Small intestine (tissue), 7 donors: ENCODE data around the gene TBC1D17. TPM values are rescaled to one million over a fixed set of nuclear protein-coding genes. Genes with fewer than 3 reads are reported as not detected.
A peak's percentile ranks its signal among the peaks of the same experiment; 100 is the strongest.

Experiments
- DNase-seq, 2 donors: peaks; one replicate each; pipeline versions ENCODE4 v3.0.0 to v3.0.0-alpha.2; 2013
- FAIRE-seq: peaks from 2 replicates; lab custom pipeline; 2012; peaks lifted over from hg19 to GRCh38; lab: Jason Lieb, UNC
- H3K27ac ChIP-seq, 3 donors: one replicate each; pipeline ENCODE4 v1.5.1; 2013; ENCODE audit warnings: low read length in 2 of 3, mild to moderate bottlenecking in 2 of 3, control low read depth in 1 of 3, inconsistent platforms in 1 of 3, low read depth in 1 of 3, moderate library complexity in 1 of 3
- H3K27me3 ChIP-seq, 3 donors: one replicate each; pipeline ENCODE4 v1.6.1; 2013; ENCODE audit warnings: low read length in 3 of 3, inconsistent platforms in 1 of 3; ENCODE audit not compliant: control insufficient read depth in 3 of 3, insufficient read depth in 3 of 3
- H3K36me3 ChIP-seq, 3 donors: one replicate each; pipeline ENCODE4 v1.6.1; 2013; ENCODE audit warnings: low read length in 3 of 3, inconsistent platforms in 1 of 3, low read depth in 1 of 3, mild to moderate bottlenecking in 1 of 3, moderate library complexity in 1 of 3; ENCODE audit not compliant: control insufficient read depth in 3 of 3, insufficient read depth in 2 of 3
- H3K4me1 ChIP-seq, 3 donors: one replicate each; pipeline ENCODE4 v1.6.1; 2013; ENCODE audit warnings: low read length in 2 of 3, inconsistent platforms in 1 of 3, low read depth in 1 of 3, mild to moderate bottlenecking in 1 of 3, moderate library complexity in 1 of 3; ENCODE audit not compliant: control insufficient read depth in 3 of 3, insufficient read depth in 2 of 3
- H3K4me3 ChIP-seq, 3 donors: one replicate each; pipeline ENCODE4 v1.5.1; 2013; ENCODE audit warnings: low read length in 3 of 3, control low read depth in 1 of 3, inconsistent platforms in 1 of 3, low read depth in 1 of 3, mild to moderate bottlenecking in 1 of 3, moderate library complexity in 1 of 3
- H3K9me3 ChIP-seq, 2 donors: one replicate each; pipeline ENCODE4 v1.6.1; 2013; ENCODE audit warnings: low read depth in 1 of 2, low read length in 1 of 2; ENCODE audit not compliant: control insufficient read depth in 2 of 2, insufficient read depth in 1 of 2
- WGBS, 3 donors: extraction: QIAGEN DNeasy Blood & Tissue Kit; methylation state at CpG; one replicate each; pipeline ENCODE4 v1.1.7; 2013; 5-methylcytosine and 5-hydroxymethylcytosine counted together
- polyA plus RNA-seq, 4 donors: library from polyadenylated mRNA; stranded (reverse) in 3 of 4; unstranded in 1 of 4; fragments of 200-250 nt in 3 of 4; fragments of 120-200 nt in 1 of 4; gene quantifications; one replicate each; pipeline versions ENCODE4 v1.2.1 to v1.2.3, GENCODE V29; 2013
- donor health status: healthy with polysubstance abuse.
- donor health status: control.
- donor health status: control.
- donor health status: Bipolar disorder and iron deficiency.
- donor health status: healthy.

TBC1D17 gene
- polyA plus RNA-seq, 4 donors, result 23.6 to 52.6 (median 36.4) TPM

- Histone ChIP-seq H3K4me3 (no peak overlapping the region), H3K27ac (no peak overlapping the region), H3K27me3 (no peaks in the 10 kb centered on the region), H3K36me3 (peaks cover 8 to 89% (median 21%) of the 10 kb centered on the region in 3 donors), H3K4me1 (peaks cover under 1 to 10% (median 6%) of the 10 kb centered on the region in 3 donors), H3K9me3 (no peaks in the 10 kb centered on the region)
- FAIRE-seq (no peak), DNase-seq (peak; percentile 36 to 50)
- 36 to 53% (median 47%) methylated on average over 13 of the region's 13 CpGs for WGBS, 3 donors
Measured at GRCh38 chr19:49861107-49861506, 16.4 kb upstream of the TBC1D17 start.

DNA sequence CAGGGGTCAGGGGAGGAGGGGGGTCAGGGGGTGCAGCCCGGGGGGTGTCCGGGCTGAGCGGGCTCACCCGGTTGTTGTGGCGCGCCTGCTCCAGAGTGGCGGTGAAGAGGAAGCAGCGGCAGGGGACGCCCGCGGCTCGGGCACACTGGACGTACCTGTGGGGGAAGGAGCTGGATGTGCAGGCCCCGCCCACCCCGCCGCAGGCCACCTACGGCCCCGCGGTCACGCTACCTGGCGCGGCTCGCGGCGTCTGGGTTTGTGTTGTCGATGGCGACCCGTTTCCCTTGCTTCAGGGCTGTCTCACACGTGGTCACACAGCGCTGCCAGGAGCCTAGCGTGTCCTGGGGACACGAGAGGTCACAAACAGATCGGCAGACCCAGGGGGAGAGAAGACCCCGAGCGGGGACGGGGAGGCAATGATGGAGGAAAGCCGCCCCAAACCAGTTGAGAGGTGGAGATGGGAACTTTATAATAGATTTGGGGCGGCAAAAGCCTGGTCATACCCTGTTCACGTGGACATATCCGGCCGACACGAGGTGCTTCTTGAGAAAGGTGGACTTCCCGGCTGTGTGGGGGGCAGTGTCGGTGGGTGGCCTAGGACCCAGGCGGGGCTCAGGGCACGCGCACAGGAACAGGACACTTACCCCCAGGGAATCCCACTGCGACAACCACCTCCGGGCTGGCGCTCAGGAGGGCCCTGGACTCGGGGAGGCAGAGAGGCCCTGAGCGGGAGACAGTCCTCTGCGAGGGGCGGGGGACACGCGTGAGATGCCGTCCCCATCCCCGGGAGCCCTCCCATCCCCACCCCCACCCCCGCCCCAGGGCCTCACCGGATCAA lies 15.7 kb upstream of the TBC1D17 start:
- no peak for DNase-seq
- Histone ChIP-seq H3K27ac (no peak overlapping the region), H3K4me3 (no peak overlapping the region), H3K27me3 (no peaks in the 10 kb centered on the region), H3K4me1 (peaks cover 3 to 17% (median 6%) of the 10 kb centered on the region in 3 donors), H3K36me3 (peaks cover 8 to 82% (median 21%) of the 10 kb centered on the region in 3 donors), H3K9me3 (no peaks in the 10 kb centered on the region)
- 85 to 90% (median 89%) methylated on average over 57 to 60 of the region's 60 CpGs for WGBS, 3 donors
- FAIRE-seq, result no peak

GRCh38 chr19:49862391-49863253 lies 14.9 kb upstream of the TBC1D17 start:
- no peak for FAIRE-seq
- Histone ChIP-seq H3K4me1 (peaks cover 3 to 17% (median 6%) of the 10 kb centered on the region in 3 donors), H3K4me3 (no peak overlapping the region), H3K27me3 (no peaks in the 10 kb centered on the region), H3K27ac (no peak overlapping the region), H3K9me3 (no peaks in the 10 kb centered on the region), H3K36me3 (peaks cover 8 to 73% (median 21%) of the 10 kb centered on the region in 3 donors)
- no peak for DNase-seq
- WGBS, 3 donors, result 81 to 87% (median 84%) methylated on average over 37 to 49 of the region's 49 CpGs

DNA sequence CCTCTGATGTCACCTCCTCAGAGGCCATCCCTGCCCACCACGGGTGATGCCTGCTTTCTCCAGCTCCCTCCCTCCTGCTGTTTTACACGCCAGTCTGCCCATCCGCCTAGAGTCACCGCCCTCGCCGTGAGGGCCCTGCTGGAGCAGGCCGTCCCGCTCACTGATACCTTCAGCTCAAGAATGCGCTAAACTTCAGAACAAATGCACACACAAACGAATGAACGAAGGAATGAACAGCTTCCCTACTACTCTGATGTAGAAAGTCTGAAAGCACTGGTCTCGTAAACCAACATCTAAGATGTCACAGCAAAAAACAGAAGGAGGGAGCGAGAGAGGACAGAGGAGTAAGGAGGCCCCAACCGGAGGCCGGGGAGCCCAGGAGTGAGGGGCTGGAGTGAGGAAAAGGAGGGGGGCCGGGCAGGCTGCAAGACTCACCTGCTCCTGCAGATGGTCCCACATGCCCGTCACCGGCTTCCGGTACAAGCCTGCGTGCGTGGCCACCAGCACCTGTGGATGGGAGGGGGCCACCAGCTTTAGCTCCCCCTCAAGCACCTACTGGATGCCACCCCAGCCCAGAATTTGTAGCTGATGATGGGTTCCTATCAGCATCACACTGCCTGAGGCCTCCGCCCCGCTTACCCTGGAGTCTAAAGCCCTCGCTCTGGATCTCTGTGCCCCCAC lies 14.1 kb upstream of the TBC1D17 start:
- Histone ChIP-seq H3K27me3 (no peaks in the 10 kb centered on the region), H3K27ac (no peak overlapping the region), H3K36me3 (peaks cover 8 to 66% (median 21%) of the 10 kb centered on the region in 3 donors), H3K9me3 (peaks cover 0 to 3% of the 10 kb centered on the region in 2 donors), H3K4me1 (peaks cover 3 to 20% (median 6%) of the 10 kb centered on the region in 3 donors), H3K4me3 (no peak overlapping the region)
- 94 to 96% (median 95%) methylated on average over 22 to 24 of the region's 24 CpGs for WGBS, 3 donors
- FAIRE-seq (no peak), DNase-seq (no peak)

GRCh38 chr19:49863935-49864320 lies 13.6 kb upstream of the TBC1D17 start:
- DNase-seq (no peak), FAIRE-seq (no peak)
- peaks cover 8 to 60% (median 17%) of the 10 kb centered on the region in 3 donors for H3K36me3 ChIP-seq
- peaks cover 3 to 25% (median 6%) of the 10 kb centered on the region in 3 donors for H3K4me1 ChIP-seq
- no peaks in the 10 kb centered on the region for H3K27me3 ChIP-seq
- peaks cover 0 to 4% of the 10 kb centered on the region in 2 donors for H3K9me3 ChIP-seq
- no peak overlapping the region for H3K4me3 ChIP-seq
- no peak overlapping the region for H3K27ac ChIP-seq
- WGBS, 3 donors, result 90 to 93% (median 91%) methylated on average over 17 of the region's 17 CpGs

DNA sequence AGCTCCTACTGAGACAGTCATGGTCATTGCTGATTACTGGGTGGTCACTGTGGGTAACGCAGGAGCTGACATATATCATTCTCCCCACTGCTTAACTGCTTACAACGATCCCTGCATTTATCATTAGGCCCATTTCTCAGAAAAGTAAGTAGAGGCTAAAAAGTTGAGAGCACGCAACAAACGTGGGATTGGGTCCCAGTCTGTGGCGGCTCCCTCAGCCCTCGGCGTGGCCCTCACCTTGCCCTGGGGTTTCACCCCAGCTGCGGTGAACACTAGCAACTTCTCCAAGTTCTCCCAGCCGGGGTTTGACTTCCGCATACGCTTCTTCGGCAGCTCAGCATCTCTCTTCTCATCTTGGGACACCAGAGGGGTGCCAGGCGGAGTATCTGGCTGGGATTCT lies 12.6 kb upstream of the TBC1D17 start:
- Histone ChIP-seq H3K27ac (no peak overlapping the region), H3K27me3 (no peaks in the 10 kb centered on the region), H3K36me3 (peaks cover 8 to 52% (median 14%) of the 10 kb centered on the region in 3 donors), H3K4me1 (peaks cover 3 to 28% (median 6%) of the 10 kb centered on the region in 3 donors), H3K4me3 (no peak overlapping the region), H3K9me3 (peaks cover 0 to 4% of the 10 kb centered on the region in 2 donors)
- no peak for FAIRE-seq
- WGBS, 3 donors, result 91 to 93% (median 91%) methylated on average over 13 of the region's 13 CpGs
- no peak for DNase-seq

- Histone ChIP-seq H3K27ac (peak within 1 kb of the TSS; percentile 74 to 96 (median 94)), H3K9me3 (peaks cover 0 to 4% of the 10 kb centered on the region in 2 donors), H3K4me1 (peaks cover 3 to 35% (median 6%) of the 10 kb centered on the region in 3 donors), H3K27me3 (no peaks in the 10 kb centered on the region), H3K36me3 (peaks cover 2 to 47% (median 9%) of the 10 kb centered on the region in 3 donors), H3K4me3 (peak within 1 kb of the TSS; percentile 45 to 93 (median 83))
- WGBS, 3 donors, result 1% methylated on average over 59 to 65 of the region's 65 CpGs
- FAIRE-seq (no peak), DNase-seq (peak; percentile 89 to 98)
Measured at GRCh38 chr19:49866933-49867782, 10.3 kb upstream of the TBC1D17 start, which contains the start of gene PNKP. Gene PNKP (minus strand): TSS chr19:49867576. CDS start chr19:49867204, 372 bp downstream.
